CD4-positive, alpha-beta T cell treated with Interleukin-6 at 100 ng/mL for 8 hours (primary cell): Measurements from ENCODE around the gene FXYD1.
A peak's percentile ranks its signal among the peaks of the same experiment; 100 is the strongest.
"Not testable (repeated sequence)": the region's sequence is repeated elsewhere in the genome, so short reads cannot be mapped to it uniquely, and the experiment has no call there.

Experiments
- DNase-seq: peaks from one replicate; pipeline ENCODE4 v3.0.0-alpha.2; 2020; ENCODE audit warnings: mixed read lengths, low spot score

Gene FXYD1

DNA sequence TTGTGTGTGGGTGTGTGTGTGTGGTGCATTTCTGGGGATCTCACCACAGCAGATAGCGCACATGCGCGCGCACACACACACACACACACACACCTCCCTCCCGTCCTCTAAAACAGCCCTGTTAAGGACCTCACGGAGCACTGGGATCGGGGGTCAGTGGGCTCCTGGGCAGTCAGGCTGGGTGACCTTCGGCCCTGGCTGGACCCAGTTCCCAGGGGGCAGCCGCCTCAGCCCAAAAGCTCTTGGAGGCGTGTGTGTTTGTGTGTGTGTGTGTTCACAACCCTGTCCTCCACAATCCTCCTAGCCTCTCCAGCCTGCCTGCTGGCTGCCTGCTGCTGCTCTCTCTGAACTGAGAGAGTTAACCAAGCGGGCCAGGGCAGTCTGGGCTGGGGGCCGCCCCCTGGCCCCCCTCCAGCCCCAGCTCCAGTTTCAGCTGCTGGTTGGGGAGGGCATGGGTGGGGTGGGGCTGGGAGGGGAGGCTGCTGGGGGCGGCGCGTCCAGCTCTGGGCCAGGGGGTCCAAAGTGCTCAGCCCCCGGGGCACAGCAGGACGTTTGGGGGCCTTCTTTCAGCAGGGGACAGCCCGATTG lies at the start of gene FXYD1:
Gene FXYD1, plus strand, starts transcription at position 520 of the 588 bp plus-strand sequence. CDS start 1,256 bp downstream, outside the sequence.
- no peak for DNase-seq

DNA sequence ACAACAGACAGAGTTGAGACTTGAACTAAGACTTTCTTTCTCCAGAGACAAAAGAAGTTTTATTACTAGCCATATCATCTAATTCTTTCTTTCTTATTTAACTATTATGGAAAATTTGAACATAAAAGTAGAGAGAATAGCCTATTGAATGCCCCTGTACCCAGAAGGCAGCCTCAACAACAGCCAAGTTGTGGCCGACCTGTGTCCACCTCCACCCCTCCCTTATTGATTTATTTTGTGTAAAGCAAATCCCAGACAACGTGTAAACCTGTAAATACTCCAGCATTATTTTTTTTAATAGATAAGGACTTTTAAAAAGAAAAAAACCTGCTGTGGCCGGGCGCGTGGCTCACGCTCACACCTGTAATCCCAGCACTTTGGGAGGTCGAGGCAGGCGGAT lies 49.1 kb upstream of the FXYD1 start:
- no peak for DNase-seq

DNA sequence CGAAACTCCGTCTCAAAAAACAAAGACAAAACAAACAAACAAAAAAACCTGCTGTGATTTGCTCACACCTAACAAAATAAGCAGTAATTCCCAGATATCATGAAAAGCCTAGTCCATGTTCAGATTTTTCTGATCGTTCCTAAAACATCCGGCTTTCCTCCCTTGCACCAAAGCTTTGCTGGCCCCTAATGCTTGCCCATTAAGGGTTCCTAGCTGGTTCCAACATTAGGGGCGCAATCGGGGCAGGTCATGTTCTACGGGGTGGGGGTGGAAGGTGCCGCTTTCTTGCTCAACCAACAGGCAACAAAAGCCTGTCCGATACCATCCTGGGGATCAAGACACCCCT lies 48.5 kb upstream of the FXYD1 start:
- no peak for DNase-seq

DNA sequence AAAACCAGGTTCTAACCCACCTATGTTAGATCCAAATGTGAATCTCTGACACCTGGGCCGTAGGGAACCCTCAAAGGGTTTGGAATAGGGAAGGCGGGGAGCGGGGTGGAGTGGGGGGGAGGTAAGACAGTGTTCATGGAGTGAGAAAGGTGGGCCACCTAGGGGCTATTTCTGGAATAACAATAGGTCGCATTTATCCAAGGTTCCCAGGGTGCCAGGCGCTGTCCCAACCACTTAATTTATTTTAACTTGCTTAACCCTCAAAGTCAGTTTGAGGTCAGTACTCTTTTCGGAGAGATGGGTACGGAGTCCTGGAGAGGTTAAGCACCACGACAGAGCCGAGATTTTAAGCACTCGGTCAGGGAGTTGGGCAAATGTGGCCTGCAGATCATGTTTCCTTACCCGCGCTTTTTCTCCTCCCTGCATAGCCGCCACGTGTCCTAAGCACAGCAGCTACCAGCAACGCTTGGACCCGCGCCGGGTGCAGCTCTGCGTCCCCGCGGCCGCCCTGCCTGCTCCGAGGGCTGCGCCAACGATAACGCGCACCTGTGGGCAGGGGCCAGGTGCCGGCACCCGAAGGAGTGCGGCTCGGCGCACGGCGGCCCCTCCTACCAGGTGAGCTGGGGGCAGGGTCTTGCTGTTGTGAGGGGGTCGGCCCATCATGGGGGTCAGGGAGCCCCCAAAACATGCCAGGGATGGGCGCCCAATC lies 48.0 kb upstream of the FXYD1 start:
- peak; percentile 37 for DNase-seq

DNA sequence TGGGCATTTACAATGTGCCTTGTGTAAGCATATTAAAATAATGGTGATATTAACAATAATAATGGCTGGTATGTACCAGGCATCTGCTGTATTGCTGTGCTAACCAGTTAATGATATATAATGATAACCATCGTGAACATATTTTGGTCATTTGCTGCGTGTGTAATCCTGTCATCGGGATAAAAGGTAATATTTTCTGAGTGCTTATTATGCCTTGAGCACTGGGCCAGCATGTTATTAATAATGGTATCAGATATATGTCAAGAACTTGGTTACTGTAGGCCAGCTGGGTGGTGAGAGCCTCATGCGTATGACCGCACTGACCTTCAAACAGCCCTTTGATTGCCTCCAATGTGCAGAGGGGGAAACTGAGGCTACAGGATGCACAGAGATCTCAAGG lies 45.2 kb upstream of the FXYD1 start:
- no peak for DNase-seq

DNA sequence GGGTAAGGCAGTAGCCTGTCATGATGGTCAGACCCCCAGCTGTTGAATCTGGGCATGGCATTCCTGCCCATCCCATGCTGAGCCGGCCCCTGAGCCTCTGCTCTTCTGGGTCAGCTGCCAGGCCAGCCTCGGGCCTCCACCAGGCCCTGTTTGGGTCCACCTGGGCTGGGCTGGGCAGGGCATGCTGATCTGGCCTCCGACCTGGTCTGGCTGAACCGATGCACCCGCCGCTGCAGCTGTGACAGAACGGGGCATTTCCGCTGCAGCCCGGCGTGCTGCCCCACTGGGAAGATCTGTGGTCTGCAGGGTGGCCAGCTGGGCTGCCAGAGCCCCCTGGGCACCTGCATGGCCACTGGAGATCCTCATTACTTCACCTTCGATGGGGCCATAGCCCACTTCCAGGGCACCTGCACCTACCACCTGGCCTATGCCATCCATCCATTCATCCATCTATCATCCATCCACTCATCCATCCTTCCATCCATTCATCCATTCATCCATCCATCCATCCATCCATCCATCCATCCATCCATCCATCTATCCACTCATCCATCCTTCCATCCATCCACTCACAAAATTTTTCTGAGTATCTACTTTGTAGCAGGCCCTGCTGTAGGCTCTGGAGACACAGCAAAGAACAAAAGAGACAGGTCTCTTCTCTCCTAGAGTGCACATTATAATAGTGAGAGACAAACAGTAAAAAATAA lies 44.5 kb upstream of the FXYD1 start:
- no peak for DNase-seq

DNA sequence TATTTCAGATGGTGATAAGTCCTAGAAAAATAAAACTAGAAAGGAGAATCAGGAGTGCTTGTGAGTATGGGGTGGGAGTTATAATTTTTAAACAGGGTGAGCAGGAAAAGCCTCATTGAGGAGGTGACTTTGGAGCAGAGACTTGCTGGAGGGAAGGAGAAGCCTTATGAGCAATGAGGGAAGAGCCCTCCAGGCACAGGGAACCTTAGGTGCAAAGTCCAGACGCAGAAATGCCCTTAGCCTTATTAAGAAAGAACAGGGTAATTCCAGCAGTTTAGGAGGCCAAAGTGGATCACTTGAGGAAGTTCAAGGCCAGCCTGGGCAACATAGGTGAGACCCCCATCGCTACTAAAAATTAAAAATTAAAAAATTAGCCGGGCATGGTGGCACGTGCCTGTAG lies 44.0 kb upstream of the FXYD1 start:
- no peak for DNase-seq

DNA sequence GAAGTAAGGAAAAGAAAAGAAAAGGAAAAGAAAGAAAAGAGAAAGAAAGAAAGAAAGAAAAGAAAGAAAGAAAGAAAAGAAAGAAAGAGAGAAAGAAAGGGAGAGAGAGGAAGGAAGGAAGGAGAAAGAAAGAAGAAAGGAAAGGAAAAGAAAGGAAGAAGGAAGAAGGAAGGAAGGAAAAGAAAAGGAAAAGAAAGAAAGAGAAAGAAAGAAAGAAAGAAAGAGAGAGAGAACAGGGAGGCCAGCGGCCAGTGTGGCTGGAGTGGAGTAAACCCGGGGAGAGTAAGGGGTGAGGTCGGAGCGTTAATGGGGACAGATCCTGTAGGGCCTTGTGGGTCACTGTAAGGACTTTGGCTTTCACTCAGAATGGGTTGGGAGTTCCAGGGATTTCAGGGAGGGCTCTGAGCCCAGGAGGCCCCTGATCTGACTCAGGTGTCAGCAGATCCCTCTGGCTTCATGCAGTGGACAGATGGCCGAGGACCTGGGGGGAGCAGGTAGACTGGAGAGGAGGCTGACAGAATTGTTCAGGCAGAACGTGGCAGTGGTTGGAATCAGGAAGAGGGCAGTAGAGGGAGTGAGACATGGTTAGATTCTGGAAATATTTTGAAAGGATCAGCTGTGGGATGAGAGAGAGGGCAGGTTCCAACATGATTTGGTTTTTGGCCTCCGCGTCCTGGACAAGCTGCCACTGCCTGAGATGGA lies 42.8 kb upstream of the FXYD1 start:
- DNase-seq: no peak

DNA sequence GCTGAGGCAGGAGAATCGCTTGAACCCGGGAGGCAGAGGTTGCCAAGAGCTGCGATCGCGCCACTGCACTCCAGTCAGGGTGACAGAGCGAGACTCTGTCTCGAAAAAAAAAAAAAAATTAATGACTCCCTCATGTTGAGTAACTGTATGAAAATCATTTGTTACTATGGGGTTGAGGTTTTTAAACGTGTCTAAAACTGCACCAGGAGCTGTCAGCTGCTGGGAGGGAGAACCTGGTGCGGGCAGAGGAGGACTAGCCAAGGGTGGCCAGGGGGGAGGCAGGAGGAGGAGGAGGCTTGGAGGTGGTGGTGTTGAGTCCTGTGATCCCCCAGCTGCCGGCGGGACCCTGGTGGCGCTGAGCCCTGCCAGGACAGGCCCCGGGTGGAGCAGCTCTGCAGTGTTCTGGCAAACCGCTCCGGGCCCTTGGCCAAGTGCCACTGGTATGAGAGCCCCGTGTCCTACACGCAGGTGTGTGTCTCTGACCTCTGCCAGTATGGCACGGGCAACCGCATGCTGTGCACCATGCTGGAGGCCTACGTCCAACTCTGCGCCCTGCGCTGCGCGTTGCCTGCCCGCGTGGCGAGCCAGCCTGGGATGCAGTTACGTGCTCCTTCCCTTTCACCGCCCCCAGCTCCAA lies 40.1 kb upstream of the FXYD1 start:
- no peak for DNase-seq

DNA sequence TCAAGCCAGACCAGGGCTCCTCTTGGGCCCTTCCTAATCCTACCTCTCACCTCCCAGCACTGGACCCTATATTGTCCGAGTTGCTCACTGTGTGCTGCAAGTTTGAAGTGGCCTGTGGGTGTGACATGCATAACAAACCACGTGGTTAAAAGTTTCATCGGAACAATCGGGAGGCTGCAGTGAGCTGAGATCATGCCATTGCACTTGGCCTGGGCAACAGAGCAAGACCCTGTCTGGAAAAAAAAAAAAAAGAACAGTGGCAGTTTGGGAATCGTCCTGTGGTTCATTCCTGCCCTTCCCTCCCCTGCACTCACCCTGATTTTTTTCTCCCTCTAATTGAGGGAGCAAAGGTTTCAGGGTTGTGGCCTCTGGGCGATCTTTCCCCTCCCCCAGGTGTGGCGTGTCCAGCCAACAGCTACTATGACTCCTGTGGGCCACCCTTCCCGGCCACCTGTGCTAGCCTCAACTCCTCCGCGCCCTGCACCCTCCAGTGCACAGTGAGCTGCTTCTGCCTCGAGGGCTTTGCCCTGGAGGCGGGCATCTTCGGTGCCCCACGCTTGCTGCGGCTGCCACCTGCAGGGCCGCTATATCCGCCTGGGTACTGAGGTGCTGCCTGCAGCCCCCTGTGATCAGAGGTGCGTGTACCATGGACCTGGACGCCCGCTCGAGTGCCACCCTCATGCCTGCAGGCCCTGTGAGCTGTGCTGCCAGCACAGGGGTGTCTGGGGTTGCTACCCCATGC lies 39.3 kb upstream of the FXYD1 start:
- DNase-seq: no peak

DNA sequence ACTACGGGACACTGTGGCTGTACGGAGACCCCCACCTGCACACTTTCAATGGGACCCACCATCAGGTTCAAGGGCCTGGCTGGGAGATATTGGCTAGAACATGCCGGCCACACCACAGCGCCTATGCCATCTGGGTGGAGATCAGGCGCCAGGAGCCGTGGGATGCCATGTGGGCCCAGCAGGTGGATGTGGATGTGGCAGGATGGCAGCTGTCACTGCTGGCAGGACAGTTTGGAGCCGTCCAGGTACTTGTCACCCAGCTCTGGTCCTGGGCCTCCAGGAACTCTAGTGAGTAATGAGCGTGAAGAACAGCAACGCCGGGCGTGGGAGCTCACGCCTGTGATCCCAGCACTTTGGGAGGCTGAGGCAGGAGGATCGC lies 38.7 kb upstream of the FXYD1 start:
- no peak for DNase-seq

DNA sequence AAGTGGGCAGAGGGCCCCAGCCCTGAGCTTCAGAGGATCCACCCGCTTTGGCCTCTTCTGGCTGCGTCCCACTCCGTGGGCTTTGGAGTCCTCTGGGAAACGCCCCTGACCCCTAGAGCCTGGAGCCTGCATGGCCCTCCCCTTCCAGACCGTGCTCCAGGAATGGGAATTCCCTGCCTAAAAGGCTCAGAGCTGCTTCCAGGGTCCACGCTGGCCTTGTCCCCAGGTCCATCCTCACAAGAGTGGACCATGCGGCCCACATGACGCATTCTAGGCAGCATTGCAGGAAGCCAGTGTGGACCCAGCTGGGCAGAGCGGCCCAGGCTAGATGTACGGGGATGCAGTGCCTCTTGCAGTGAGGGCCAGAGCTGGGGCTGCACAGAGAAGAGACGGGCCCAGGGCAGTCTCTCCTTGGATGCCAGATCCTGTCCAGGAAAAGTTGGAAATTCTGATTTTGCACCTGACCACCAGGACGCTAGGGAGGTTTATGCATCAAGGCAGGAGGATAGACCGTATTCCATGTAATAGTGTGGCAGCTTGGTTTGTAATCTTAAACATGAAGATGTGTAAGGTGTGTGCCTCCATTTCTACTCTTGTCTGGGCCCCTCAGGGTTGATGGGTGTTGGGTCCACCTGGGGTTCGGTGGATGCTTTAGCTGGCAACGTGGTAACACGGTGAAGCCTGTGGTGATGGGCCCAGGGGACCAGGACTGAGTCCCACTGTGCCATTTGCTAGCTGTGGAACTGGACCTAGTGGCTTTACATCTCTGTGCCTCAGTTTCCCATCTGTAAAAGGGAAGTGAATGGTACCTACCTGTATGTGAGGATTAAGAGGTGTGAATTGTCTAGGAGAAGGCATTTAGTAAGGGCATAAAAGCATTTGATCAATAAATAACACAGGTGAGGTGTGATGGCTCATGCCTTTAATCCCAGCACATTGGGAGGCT lies 37.8 kb upstream of the FXYD1 start:
- no peak for DNase-seq

DNA sequence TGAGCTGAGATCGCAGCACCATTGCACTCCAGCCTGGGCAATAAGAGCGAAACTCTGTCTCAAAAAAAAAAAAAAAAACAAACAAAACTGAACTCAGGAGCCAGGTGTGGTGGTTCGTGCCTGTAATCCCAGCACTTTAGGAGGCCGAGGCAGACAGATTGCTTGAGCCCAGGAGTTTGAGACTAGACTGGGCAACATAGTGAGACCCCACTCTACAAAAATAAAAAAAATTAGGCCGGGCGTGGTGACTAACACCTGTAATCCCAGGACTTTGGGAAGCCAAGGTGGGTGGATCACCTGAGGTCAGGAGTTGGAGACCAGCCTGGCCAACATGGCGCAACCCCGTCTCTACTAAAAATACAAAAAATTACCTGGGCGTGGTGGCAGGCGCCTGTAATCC lies 36.7 kb upstream of the FXYD1 start:
- DNase-seq: not testable (repeated sequence)

DNA sequence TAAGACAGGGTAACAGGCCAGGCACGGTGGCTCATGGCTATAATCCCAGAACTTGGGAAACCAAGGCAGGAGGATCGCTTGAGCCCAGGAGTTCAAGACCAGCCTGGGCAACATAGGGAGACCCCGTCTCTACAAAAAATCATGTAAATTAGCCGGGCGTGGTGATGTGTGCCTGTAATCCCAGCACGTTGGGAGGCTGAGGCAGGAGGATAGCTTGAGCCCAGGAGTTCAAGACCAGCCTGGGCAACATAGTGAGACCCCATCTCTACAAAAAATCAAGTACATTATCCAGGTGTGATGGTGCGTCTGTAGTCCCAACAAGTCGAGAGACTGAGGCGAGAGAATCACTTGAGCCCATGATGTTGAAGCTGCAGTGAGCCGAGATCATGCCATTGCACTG lies 35.0 kb upstream of the FXYD1 start:
- not testable (repeated sequence) for DNase-seq

DNA sequence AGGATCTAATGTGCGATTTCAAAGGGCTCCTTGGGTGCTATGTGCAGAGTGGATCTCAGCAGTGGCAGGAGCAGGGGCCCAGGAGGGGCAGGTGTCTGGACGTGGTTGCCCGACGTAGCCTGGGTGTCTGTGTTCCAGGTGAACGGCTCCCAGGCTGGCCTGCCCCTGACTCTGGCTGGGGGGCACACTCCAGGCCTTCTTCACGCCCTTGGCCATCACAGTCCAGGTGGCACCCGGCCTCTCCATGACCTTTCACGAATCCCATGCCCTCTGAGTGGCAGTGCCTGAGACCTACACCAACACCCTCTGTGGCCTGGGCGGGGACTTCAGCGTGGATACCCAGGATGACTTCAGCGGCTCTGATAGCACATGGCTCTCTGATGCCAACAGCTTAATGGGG lies 34.3 kb upstream of the FXYD1 start:
- no peak for DNase-seq

DNA sequence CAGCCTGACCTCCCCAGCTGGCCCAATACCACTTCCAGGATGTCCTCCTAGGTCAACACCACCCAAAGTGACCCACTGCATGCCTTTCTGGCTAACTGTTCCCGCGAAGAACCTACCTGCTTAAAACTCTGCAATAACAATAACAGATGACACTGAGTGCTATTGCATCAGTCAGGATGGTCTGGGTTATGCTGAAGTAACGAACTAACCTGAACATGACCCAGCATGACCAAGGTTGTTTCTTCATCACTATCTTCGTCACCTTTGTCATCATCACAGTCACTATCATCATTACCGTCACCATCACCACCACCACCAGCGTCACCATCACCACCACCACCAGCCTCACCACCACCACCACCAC lies 33.6 kb upstream of the FXYD1 start:
- no peak for DNase-seq

DNA sequence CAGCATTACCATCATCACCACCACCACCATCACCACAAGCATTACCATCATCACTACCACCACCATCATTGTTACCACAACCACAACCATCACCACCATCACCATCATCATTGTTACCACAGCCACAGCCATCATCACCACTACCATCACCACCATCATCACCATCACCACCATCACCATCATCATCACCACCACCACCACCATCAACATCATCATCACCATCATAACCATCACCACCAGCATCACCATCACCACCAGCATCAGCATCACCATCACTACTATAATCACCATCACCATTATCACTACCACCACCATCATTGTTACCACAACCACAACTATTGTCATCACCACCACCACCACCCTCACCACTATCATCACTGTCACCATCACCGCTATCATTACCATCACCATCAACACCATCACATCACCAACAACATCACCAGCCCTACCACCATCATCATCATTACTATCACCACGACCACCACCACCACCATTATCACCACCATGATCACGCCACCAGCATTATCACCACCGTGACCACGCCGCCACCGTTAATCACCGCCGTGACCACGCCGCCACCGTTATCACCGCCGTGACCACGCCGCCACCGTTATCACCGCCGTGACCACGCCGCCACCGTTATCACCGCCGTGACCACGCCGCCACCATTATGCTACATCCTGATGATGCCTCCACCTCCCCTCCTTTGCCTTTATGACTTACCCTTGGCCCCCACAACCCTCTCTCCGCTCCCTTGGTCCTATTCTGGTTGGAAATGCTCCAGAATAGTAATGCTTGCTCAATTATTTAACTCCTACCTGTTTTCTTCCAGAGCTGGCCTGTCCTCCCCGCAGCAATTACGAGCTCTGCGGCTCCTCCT lies 33.0 kb upstream of the FXYD1 start:
- DNase-seq: no peak

DNA sequence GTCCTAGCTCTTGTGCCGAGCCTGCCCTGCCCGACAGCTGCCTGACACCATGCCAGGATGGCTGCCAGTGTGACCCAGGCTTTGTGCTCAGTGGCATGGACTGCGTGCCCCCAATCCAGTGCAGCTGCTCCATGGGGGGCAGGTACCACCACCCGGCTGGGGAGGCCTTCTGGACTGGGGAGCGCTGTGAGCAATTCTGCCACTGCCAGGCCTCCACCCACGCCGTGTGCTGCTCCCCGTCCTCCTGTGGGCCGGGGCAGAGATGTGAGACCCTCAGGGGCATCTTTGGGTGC lies 32.4 kb upstream of the FXYD1 start:
- DNase-seq: no peak

DNA sequence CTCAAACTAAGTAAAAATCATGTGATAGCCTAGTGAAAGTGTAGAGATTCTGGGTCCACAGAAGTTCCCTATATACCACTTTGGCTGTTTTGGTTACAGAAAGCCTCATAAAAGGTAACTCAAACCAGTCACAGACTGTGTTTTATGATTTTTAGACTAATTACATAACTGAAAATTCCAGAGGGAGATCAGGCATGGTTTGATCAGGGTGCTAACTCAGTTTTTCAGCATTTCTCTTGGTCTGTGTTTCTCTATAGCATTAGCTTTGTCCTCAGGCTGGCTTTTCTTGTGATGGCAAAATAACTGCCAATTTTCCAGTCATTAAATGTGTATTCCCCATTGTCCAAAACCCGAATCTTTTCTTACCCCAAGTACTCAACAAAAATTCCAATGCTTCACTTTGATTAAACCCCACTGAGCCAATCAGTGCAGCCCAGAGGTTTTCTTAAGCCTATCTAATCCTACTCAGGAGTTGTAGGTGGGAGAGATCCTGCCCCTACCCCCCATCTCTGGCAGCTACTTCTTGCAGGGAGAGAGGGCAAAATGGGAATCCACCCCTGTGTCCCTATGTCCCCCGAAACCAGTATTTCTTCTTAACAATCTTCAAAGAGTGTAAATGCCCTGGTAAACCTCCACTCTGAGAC lies 31.6 kb upstream of the FXYD1 start:
- no peak for DNase-seq
